Measurements from ENCODE around the gene STARD9. TPM values are rescaled to one million over a fixed set of nuclear protein-coding genes. Genes with fewer than 3 reads are reported as not detected.

The STARD9 gene
- total and polyA plus RNA-seq, 2 experiments from 2014 or later = 2.0 to 5.5 TPM

- Histone ChIP-seq H3K27me3 (no peaks in the 10 kb centered on the region), H3K4me3 (no peak overlapping the region), H3K36me3 (no peaks in the 10 kb centered on the region), H3K4me1 (ENCODE audit: low read depth) (peaks cover 10% of the 10 kb centered on the region), H3K9me3 (ENCODE audit: low read depth) (no peaks in the 10 kb centered on the region), H3K27ac (no peak overlapping the region)
- DNase-seq (ENCODE audit: low read depth in 1 of 2, low spot score in 1 of 2) = no peak
- TF ChIP-seq, protein P1, sequence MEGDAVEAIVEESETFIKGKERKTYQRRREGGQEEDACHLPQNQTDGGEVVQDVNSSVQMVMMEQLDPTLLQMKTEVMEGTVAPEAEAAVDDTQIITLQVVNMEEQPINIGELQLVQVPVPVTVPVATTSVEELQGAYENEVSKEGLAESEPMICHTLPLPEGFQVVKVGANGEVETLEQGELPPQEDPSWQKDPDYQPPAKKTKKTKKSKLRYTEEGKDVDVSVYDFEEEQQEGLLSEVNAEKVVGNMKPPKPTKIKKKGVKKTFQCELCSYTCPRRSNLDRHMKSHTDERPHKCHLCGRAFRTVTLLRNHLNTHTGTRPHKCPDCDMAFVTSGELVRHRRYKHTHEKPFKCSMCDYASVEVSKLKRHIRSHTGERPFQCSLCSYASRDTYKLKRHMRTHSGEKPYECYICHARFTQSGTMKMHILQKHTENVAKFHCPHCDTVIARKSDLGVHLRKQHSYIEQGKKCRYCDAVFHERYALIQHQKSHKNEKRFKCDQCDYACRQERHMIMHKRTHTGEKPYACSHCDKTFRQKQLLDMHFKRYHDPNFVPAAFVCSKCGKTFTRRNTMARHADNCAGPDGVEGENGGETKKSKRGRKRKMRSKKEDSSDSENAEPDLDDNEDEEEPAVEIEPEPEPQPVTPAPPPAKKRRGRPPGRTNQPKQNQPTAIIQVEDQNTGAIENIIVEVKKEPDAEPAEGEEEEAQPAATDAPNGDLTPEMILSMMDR (IDR thresholded peaks at IDR 0.05; ENCODE audit: low read depth, low read length) = no peak
Measured at GRCh38 chr15:42603978-42604377, 28.6 kb downstream of the STARD9 start.

- DNase-seq (ENCODE audit: low read depth in 1 of 2, low spot score in 1 of 2) = peak; percentile 38 to 65
- H3K36me3 ChIP-seq = no peaks in the 10 kb centered on the region
- H3K27me3 ChIP-seq = no peaks in the 10 kb centered on the region
- peaks cover 10% of the 10 kb centered on the region for H3K4me1 ChIP-seq (ENCODE audit: low read depth)
- H3K27ac ChIP-seq = no peak overlapping the region
- no peaks in the 10 kb centered on the region for H3K9me3 ChIP-seq (ENCODE audit: low read depth)
- H3K4me3 ChIP-seq = no peak overlapping the region
- TF ChIP-seq, protein P1 (IDR thresholded peaks at IDR 0.05; ENCODE audit: low read depth, low read length) = no peak
Measured at GRCh38 chr15:42604894-42605744, 29.7 kb downstream of the STARD9 start.

GRCh38 chr15:42605796-42606195, 30.4 kb downstream of the STARD9 start:
- no peaks in the 10 kb centered on the region for H3K9me3 ChIP-seq (ENCODE audit: low read depth)
- peaks cover 10% of the 10 kb centered on the region for H3K4me1 ChIP-seq (ENCODE audit: low read depth)
- H3K27ac ChIP-seq = no peak overlapping the region
- TF ChIP-seq, protein P1 (IDR thresholded peaks at IDR 0.05; ENCODE audit: low read depth, low read length) = no peak
- H3K36me3 ChIP-seq = no peaks in the 10 kb centered on the region
- DNase-seq (ENCODE audit: low read depth in 1 of 2, low spot score in 1 of 2) = no peak
- no peaks in the 10 kb centered on the region for H3K27me3 ChIP-seq
- no peak overlapping the region for H3K4me3 ChIP-seq

DNA sequence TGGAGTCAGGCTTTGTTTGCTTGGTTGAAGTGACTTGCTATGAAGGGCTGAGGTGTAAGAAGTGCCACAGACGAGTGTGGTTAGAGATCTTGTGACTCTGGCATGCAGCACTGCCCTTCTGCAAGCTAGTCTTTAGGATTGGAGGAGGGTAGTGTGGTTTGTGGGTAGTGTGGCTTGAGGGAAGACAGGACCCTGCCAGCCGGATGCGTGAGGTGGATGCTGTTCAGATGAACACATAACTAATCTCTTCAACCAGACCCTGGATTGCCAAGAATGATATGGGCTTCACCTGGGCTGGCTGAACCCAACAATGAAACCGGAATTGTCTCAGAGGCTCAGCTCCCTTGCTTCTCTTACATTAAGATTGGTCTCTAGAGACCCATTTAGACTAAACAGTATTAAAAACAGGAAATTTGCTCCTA, 32.7 kb downstream of the STARD9 start:
- no peaks in the 10 kb centered on the region for H3K36me3 ChIP-seq
- DNase-seq (ENCODE audit: low read depth in 1 of 2, low spot score in 1 of 2) = peak; percentile 22 to 34
- H3K27me3 ChIP-seq = no peaks in the 10 kb centered on the region
- H3K27ac ChIP-seq = no peak overlapping the region
- peaks cover 10% of the 10 kb centered on the region for H3K4me1 ChIP-seq (ENCODE audit: low read depth)
- TF ChIP-seq, protein P1 (IDR thresholded peaks at IDR 0.05; ENCODE audit: low read depth, low read length) = no peak
- H3K9me3 ChIP-seq (ENCODE audit: low read depth) = no peaks in the 10 kb centered on the region
- H3K4me3 ChIP-seq = no peak overlapping the region

GRCh38 chr15:42608752-42609488, 33.5 kb downstream of the STARD9 start:
- no peak for DNase-seq (ENCODE audit: low read depth in 1 of 2, low spot score in 1 of 2)
- H3K27me3 ChIP-seq = no peaks in the 10 kb centered on the region
- no peaks in the 10 kb centered on the region for H3K9me3 ChIP-seq (ENCODE audit: low read depth)
- TF ChIP-seq, protein P1 (IDR thresholded peaks at IDR 0.05; ENCODE audit: low read depth, low read length) = no peak
- H3K27ac ChIP-seq = no peak overlapping the region
- peaks cover 10% of the 10 kb centered on the region for H3K4me1 ChIP-seq (ENCODE audit: low read depth)
- no peak overlapping the region for H3K4me3 ChIP-seq
- H3K36me3 ChIP-seq = no peaks in the 10 kb centered on the region
